GM19043 (cell line): ENCODE measurements around the gene TMEM91.

Experiments
- ATAC-seq: cut with Tn5 transposase; IDR thresholded peaks from one replicate; pipeline ENCODE4 v1.9.1; 2021; ENCODE audit warnings: low read depth; ENCODE audit not compliant: unreplicated experiment

TMEM91 gene

GRCh38 chr19:41409288-41409687 is 33.0 kb downstream of the TMEM91 start:
- no peak for ATAC-seq

- no peak for ATAC-seq
These were observed 34.2 kb downstream of the TMEM91 start for GRCh38 chr19:41410336-41411054.

GRCh38 chr19:41411100-41411967 is 35.0 kb downstream of the TMEM91 start:
- no peak for ATAC-seq

DNA sequence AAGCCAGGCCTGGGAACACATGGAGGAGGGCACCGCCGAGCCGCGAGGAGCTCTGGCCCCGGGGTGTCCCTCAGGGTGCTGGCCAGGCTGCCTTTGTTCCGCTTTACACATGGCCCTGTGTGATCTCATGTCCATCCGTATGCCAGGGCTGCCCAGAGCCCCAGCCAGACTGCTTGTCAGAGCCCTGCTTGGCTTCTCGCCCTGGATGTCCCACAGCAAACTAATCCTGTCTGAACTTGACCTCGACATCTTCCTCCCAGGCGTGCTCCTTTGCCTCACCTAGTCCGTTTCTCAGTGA is 35.6 kb downstream of the TMEM91 start:
- ATAC-seq = no peak

DNA sequence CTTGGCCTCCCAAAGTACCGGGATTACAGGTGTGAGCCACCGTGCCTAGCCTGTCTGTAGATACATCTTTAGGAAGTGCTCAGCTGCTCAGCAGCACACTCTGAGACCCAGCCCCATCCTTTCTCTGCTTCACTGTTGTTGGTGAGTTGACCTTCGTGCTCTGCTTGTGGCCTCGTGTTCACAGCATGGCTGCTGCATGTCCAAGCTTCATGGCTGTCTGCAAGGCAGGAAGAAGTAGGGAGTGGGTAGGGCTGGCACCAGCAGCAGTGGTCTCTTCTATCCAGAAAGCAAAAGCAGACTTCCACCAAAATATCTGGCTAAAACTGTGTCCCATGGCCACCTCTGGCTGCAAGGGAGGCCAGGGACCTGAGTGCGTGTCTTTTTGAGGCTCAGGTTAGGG is 36.6 kb downstream of the TMEM91 start:
- no peak for ATAC-seq

- no peak for ATAC-seq
These were observed 37.6 kb downstream of the TMEM91 start for GRCh38 chr19:41413947-41414346.

GRCh38 chr19:41414461-41414860 is 38.1 kb downstream of the TMEM91 start:
- no peak for ATAC-seq

- no peak for ATAC-seq
These were observed 38.8 kb downstream of the TMEM91 start for GRCh38 chr19:41415154-41415571.

GRCh38 chr19:41416194-41416674 is 39.9 kb downstream of the TMEM91 start:
- no peak for ATAC-seq

DNA sequence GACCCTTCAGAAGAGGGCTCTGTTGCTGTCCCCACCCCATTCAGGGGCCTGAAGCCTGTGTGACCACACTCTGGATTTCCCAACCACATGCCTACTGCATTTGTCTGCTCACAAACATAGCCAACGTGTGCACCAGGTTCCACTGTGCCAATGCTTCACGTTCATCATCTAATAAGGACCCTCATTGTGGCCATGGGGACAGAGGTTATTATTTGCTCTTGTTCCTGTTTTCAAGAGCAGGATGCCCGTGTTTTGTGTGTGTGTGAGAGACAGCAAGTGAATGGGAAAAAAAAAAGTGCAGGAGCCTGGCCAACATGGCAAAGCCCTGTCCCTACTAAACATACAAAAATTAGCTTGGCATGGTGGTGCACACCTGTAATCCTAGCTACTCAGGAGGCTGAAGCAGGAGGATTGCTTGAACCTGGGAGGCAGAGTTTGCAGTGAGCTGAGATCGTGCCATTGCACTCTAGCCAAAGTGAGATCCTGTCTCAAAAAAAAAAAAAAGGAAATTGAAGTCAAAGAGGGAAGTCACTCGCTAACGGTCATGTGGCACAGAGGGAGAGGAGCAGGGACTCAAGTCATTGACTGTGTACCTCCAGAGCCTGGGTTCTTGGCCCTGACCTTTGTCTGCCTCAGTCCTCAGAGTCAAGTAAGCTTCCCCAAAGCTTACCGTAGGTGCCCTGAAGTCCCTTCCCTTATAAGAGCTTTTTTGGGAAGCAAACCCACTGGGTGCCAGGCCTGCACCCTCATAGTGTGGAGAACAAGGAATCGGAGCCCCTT is 44.0 kb downstream of the TMEM91 start:
- no peak for ATAC-seq

GRCh38 chr19:41421314-41421713 is 45.0 kb downstream of the TMEM91 start:
- ATAC-seq = no peak

GRCh38 chr19:41421973-41422372 is 45.6 kb downstream of the TMEM91 start:
- ATAC-seq = no peak

DNA sequence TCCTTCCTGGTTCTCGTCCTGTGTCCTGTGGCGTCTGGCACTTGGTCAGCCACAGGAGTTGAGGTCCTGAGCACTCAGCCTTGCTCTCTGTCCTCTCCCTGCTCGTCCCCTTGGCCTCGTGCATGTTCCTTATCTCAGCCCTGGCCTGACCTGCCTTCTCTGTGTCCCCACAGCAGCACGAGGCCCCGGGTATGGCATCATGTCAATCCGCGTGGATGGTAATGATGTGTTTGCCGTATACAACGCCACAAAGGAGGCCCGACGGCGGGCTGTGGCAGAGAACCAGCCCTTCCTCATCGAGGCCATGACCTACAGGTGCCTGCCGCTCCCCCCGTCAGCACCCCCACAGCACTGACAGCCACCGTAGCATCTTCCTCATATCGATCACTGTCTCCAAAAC is 46.1 kb downstream of the TMEM91 start:
- no peak for ATAC-seq

- ATAC-seq = no peak
These were observed 46.6 kb downstream of the TMEM91 start for GRCh38 chr19:41422955-41423354.

DNA sequence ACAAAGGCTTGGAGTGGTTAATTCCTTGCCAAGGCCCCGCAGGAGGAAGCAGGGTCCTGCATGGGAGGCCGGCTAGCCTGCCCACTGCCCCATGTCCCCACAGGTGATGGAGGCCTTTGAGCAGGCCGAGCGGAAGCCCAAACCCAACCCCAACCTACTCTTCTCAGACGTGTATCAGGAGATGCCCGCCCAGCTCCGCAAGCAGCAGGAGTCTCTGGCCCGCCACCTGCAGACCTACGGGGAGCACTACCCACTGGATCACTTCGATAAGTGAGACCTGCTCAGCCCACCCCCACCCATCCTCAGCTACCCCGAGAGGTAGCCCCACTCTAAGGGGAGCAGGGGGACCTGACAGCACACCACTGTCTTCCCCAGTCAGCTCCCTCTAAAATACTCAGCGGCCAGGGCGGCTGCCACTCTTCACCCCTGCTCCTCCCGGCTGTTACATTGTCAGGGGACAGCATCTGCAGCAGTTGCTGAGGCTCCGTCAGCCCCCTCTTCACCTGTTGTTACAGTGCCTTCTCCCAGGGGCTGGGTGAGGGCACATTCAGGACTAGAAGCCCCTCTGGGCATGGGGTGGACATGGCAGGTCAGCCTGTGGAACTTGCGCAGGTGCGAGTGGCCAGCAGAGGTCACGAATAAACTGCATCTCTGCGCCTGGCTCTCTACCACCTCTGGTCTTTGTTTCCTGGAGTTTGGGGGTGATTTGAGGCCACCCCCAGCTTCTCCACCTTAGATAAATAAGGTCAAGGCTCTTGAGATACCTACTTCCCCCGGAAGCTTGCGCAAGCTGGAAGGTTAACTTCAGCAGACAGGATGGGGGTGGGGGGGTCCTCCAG is 48.2 kb downstream of the TMEM91 start:
- no peak for ATAC-seq

- ATAC-seq = no peak
These were observed 49.1 kb downstream of the TMEM91 start for GRCh38 chr19:41425174-41426115.

DNA sequence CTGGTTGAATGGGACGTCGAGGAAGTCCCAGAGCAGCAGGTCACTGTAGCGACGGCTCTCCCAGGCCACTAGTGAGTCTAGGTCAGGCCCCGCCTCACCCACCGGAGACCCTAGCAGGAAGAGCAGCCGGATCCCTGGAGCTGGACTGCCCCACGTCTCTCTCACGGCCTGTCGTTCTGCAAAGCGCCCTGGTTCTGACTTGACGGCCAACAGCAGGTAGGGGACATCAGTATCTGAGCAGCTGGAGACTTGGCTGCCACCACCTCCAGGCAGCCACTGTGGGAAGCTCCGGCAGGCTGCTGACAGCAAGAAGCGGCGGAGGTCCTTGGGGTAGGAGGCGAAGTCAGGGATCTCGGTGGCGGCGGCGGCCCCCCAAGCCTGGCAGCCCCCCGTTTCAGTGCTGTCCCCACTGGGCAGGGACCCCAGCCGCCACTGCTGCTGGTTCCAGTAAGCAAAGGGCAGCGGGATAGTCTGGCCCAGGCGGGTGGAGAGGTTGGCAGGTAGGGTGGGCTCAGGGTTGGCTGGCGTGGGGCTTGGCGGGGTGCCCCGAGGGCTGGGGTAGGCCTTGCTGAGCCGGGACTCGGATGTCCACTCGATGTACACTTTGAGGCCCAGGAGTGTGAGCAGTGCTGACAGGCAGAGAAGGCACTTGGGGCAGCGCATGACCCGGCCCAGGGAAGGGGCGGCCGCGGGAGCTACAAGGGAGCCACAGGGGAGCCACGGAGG is 49.9 kb downstream of the TMEM91 start:
- ATAC-seq = no peak

- ATAC-seq = no peak
These were observed 50.8 kb downstream of the TMEM91 start, which contains the start of gene B3GNT8 for GRCh38 chr19:41426952-41427646. Gene B3GNT8, minus strand, starts transcription at chr19:41427374. Its CDS starts 596 bp downstream, at chr19:41426778.
